Measurements from ENCODE around the gene KCNJ18.
"Not testable (repeated sequence)": the region's sequence is repeated elsewhere in the genome, so short reads cannot be mapped to it uniquely, and the experiment has no call there.

DNA sequence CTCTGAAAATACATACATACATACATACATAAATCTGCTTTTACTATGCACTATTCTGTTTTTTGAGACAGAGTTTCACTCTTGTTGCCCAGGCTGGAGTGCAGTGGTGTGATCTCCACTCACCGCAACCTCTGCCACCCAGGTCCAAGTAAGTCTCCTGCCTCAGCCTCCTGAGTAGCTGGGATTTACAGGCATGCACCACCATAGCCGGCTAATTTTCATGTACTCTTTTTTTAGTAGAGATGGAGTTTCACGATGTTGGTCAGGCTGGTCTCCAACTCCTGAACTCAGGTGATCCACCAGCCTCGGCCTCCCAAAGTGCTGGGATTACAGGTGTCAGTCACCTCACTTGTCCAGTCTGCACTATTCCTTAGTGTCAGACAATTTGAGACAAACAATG, 20.5 kb upstream of the KCNJ18 start:
- TF ChIP-seq, protein P1, sequence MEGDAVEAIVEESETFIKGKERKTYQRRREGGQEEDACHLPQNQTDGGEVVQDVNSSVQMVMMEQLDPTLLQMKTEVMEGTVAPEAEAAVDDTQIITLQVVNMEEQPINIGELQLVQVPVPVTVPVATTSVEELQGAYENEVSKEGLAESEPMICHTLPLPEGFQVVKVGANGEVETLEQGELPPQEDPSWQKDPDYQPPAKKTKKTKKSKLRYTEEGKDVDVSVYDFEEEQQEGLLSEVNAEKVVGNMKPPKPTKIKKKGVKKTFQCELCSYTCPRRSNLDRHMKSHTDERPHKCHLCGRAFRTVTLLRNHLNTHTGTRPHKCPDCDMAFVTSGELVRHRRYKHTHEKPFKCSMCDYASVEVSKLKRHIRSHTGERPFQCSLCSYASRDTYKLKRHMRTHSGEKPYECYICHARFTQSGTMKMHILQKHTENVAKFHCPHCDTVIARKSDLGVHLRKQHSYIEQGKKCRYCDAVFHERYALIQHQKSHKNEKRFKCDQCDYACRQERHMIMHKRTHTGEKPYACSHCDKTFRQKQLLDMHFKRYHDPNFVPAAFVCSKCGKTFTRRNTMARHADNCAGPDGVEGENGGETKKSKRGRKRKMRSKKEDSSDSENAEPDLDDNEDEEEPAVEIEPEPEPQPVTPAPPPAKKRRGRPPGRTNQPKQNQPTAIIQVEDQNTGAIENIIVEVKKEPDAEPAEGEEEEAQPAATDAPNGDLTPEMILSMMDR (IDR thresholded peaks at IDR 0.05): not testable (repeated sequence)
- not testable (repeated sequence) for TF ChIP-seq POLR2A (IDR thresholded peaks at IDR 0.05); EP300 (IDR thresholded peaks at IDR 0.05; ENCODE audit: low read depth)

Measured in transverse colon (tissue), 3 donors.